ENCODE data around the gene OAT.

OAT gene

GRCh38 chr10:124420254-124420653 is 1.5 kb upstream of the OAT start:
- no peak overlapping the region for H3K9ac ChIP-seq (ENCODE audit: low read depth, low read length, poor library complexity)
- H3K27me3 ChIP-seq (ENCODE audit: control insufficient read depth in 3 of 3, insufficient read depth in 3 of 3, low read depth in 1 of 3, low read length in 3 of 3): peaks cover 0 to 48% (median 12%) of the 10 kb centered on the region in 3 experiments
- H3K4ac ChIP-seq (ENCODE audit: low read length): no peak overlapping the region
- H3K36me3 ChIP-seq (replicated peaks in 1 of 2; ENCODE audit: control insufficient read depth in 2 of 2, insufficient read depth in 2 of 2, low read length in 2 of 2): no peaks in the 10 kb centered on the region
- H3K9me3 ChIP-seq (replicated peaks in 1 of 2; ENCODE audit: control insufficient read depth in 2 of 2, insufficient read depth in 1 of 2, low read depth in 1 of 2, low read length in 2 of 2): no peaks in the 10 kb centered on the region
- H2BK5ac ChIP-seq (ENCODE audit: low read length): no peak overlapping the region
- WGBS, 2 donors (ENCODE audit: extremely low coverage in 2 of 2, insufficient read length in 2 of 2, insufficient replicate concordance in 1 of 2): no CpG with 5 or more reads among the region's 1 CpG
- H2AK5ac ChIP-seq (ENCODE audit: low read depth, low read length): peak overlapping the region; percentile 36
- no peak for DNase-seq (ENCODE audit: low spot score)
- H3K4me3 ChIP-seq (ENCODE audit: low read length in 2 of 2): no peak overlapping the region
- no peak overlapping the region for H4K91ac ChIP-seq (ENCODE audit: low read depth, low read length, poor library complexity)
- no peak overlapping the region for H3K18ac ChIP-seq (ENCODE audit: low read length)
- H2AFZ ChIP-seq (ENCODE audit: low read length): no peak overlapping the region
- no peak overlapping the region for H3K23ac ChIP-seq (ENCODE audit: low read depth, low read length, poor library complexity)
- H3K4me2 ChIP-seq (ENCODE audit: insufficient read depth, low read length, poor library complexity, severe bottlenecking): no peak overlapping the region
- no peak overlapping the region for H2BK12ac ChIP-seq (ENCODE audit: low read length)
- no peak overlapping the region for H2BK15ac ChIP-seq (ENCODE audit: low read length)
- no peak overlapping the region for H2BK120ac ChIP-seq (ENCODE audit: low read depth, low read length)
- H3K14ac ChIP-seq (ENCODE audit: low read length): no peak overlapping the region
- no peak overlapping the region for H3K27ac ChIP-seq (replicated peaks; ENCODE audit: low read length)
- H4K8ac ChIP-seq (ENCODE audit: low read depth, low read length): no peak overlapping the region
- H3K79me1 ChIP-seq (ENCODE audit: low read depth, low read length): no peaks in the 10 kb centered on the region
- peaks cover 3 to 6% of the 10 kb centered on the region in 2 donors for H3K4me1 ChIP-seq (ENCODE audit: control insufficient read depth in 2 of 2, insufficient read depth in 1 of 2, low read depth in 1 of 2, low read length in 2 of 2)

- Histone ChIP-seq H2BK15ac (ENCODE audit: low read length) (no peak overlapping the region), H3K4me3 (ENCODE audit: low read length in 2 of 2) (no peak overlapping the region), H2BK12ac (ENCODE audit: low read length) (peak overlapping the region; percentile 16), H2AFZ (ENCODE audit: low read length) (peak overlapping the region; percentile 97), H2AK5ac (ENCODE audit: low read depth, low read length) (no peak overlapping the region), H3K79me1 (ENCODE audit: low read depth, low read length) (no peaks in the 10 kb centered on the region), H3K14ac (ENCODE audit: low read length) (peak overlapping the region; percentile 12), H2BK5ac (ENCODE audit: low read length) (no peak overlapping the region), H3K18ac (ENCODE audit: low read length) (no peak overlapping the region), H3K27me3 (ENCODE audit: control insufficient read depth in 3 of 3, insufficient read depth in 3 of 3, low read depth in 1 of 3, low read length in 3 of 3) (peaks cover 0 to 48% (median 12%) of the 10 kb centered on the region in 3 experiments), H3K4ac (ENCODE audit: low read length) (no peak overlapping the region), H2BK120ac (ENCODE audit: low read depth, low read length) (no peak overlapping the region), H3K27ac (replicated peaks; ENCODE audit: low read length) (no peak overlapping the region), H3K23ac (ENCODE audit: low read depth, low read length, poor library complexity) (no peak overlapping the region), H3K36me3 (replicated peaks in 1 of 2; ENCODE audit: control insufficient read depth in 2 of 2, insufficient read depth in 2 of 2, low read length in 2 of 2) (no peaks in the 10 kb centered on the region), H3K9me3 (replicated peaks in 1 of 2; ENCODE audit: control insufficient read depth in 2 of 2, insufficient read depth in 1 of 2, low read depth in 1 of 2, low read length in 2 of 2) (no peaks in the 10 kb centered on the region), H3K9ac (ENCODE audit: low read depth, low read length, poor library complexity) (no peak overlapping the region), H3K4me1 (ENCODE audit: control insufficient read depth in 2 of 2, insufficient read depth in 1 of 2, low read depth in 1 of 2, low read length in 2 of 2) (peaks cover 3 to 6% of the 10 kb centered on the region in 2 donors), H4K8ac (ENCODE audit: low read depth, low read length) (no peak overlapping the region), H3K4me2 (ENCODE audit: insufficient read depth, low read length, poor library complexity, severe bottlenecking) (no peak overlapping the region), H4K91ac (ENCODE audit: low read depth, low read length, poor library complexity) (no peak overlapping the region)
- WGBS, 2 donors (ENCODE audit: extremely low coverage in 2 of 2, insufficient read length in 2 of 2, insufficient replicate concordance in 1 of 2): no CpG with 5 or more reads among the region's 10 CpGs
- no peak for DNase-seq (ENCODE audit: low spot score)
Observed at GRCh38 chr10:124419635-124420034, 912 bp upstream of the OAT start.

GRCh38 chr10:124417895-124418725 is 613 bp downstream of the OAT start:
- H4K8ac ChIP-seq (ENCODE audit: low read depth, low read length): no peak overlapping the region
- H3K23ac ChIP-seq (ENCODE audit: low read depth, low read length, poor library complexity): peak overlapping the region; percentile 99
- H3K36me3 ChIP-seq (replicated peaks in 1 of 2; ENCODE audit: control insufficient read depth in 2 of 2, insufficient read depth in 2 of 2, low read length in 2 of 2): no peaks in the 10 kb centered on the region
- peaks cover 0 to 38% (median 12%) of the 10 kb centered on the region in 3 experiments for H3K27me3 ChIP-seq (ENCODE audit: control insufficient read depth in 3 of 3, insufficient read depth in 3 of 3, low read depth in 1 of 3, low read length in 3 of 3)
- H2BK15ac ChIP-seq (ENCODE audit: low read length): no peak overlapping the region
- H2AK5ac ChIP-seq (ENCODE audit: low read depth, low read length): no peak overlapping the region
- H3K9me3 ChIP-seq (replicated peaks in 1 of 2; ENCODE audit: control insufficient read depth in 2 of 2, insufficient read depth in 1 of 2, low read depth in 1 of 2, low read length in 2 of 2): no peaks in the 10 kb centered on the region
- H3K9ac ChIP-seq (ENCODE audit: low read depth, low read length, poor library complexity): peak overlapping the region; percentile 80
- H3K4me2 ChIP-seq (ENCODE audit: insufficient read depth, low read length, poor library complexity, severe bottlenecking): peak overlapping the region; percentile 90
- H3K18ac ChIP-seq (ENCODE audit: low read length): peak overlapping the region; percentile 73
- no CpG with 5 or more reads among the region's 64 CpGs for WGBS, 2 donors (ENCODE audit: extremely low coverage in 2 of 2, insufficient read length in 2 of 2, insufficient replicate concordance in 1 of 2)
- H3K4me3 ChIP-seq (ENCODE audit: low read length in 2 of 2): peak overlapping the region; percentile 74 to 95
- H3K14ac ChIP-seq (ENCODE audit: low read length): peak overlapping the region; percentile 49
- peaks cover 3 to 6% of the 10 kb centered on the region in 2 donors for H3K4me1 ChIP-seq (ENCODE audit: control insufficient read depth in 2 of 2, insufficient read depth in 1 of 2, low read depth in 1 of 2, low read length in 2 of 2)
- no peak overlapping the region for H2BK12ac ChIP-seq (ENCODE audit: low read length)
- no peaks in the 10 kb centered on the region for H3K79me1 ChIP-seq (ENCODE audit: low read depth, low read length)
- peak overlapping the region; percentile 59 for H2BK5ac ChIP-seq (ENCODE audit: low read length)
- DNase-seq (ENCODE audit: low spot score): peak; percentile 56
- no peak overlapping the region for H3K27ac ChIP-seq (replicated peaks; ENCODE audit: low read length)
- peak overlapping the region; percentile 97 for H2AFZ ChIP-seq (ENCODE audit: low read length)
- H3K4ac ChIP-seq (ENCODE audit: low read length): no peak overlapping the region
- H4K91ac ChIP-seq (ENCODE audit: low read depth, low read length, poor library complexity): no peak overlapping the region
- H2BK120ac ChIP-seq (ENCODE audit: low read depth, low read length): no peak overlapping the region

- Histone ChIP-seq H2BK12ac (ENCODE audit: low read length) (no peak overlapping the region), H2AFZ (ENCODE audit: low read length) (no peak overlapping the region), H3K36me3 (replicated peaks in 1 of 2; ENCODE audit: control insufficient read depth in 2 of 2, insufficient read depth in 2 of 2, low read length in 2 of 2) (no peaks in the 10 kb centered on the region), H3K14ac (ENCODE audit: low read length) (no peak overlapping the region), H4K8ac (ENCODE audit: low read depth, low read length) (no peak overlapping the region), H3K27ac (replicated peaks; ENCODE audit: low read length) (no peak overlapping the region), H3K4me2 (ENCODE audit: insufficient read depth, low read length, poor library complexity, severe bottlenecking) (no peak overlapping the region), H3K9ac (ENCODE audit: low read depth, low read length, poor library complexity) (no peak overlapping the region), H2BK5ac (ENCODE audit: low read length) (no peak overlapping the region), H3K79me1 (ENCODE audit: low read depth, low read length) (no peaks in the 10 kb centered on the region), H3K4me3 (ENCODE audit: low read length in 2 of 2) (no peak overlapping the region), H2BK15ac (ENCODE audit: low read length) (no peak overlapping the region), H4K91ac (ENCODE audit: low read depth, low read length, poor library complexity) (no peak overlapping the region), H3K9me3 (replicated peaks in 1 of 2; ENCODE audit: control insufficient read depth in 2 of 2, insufficient read depth in 1 of 2, low read depth in 1 of 2, low read length in 2 of 2) (no peaks in the 10 kb centered on the region), H3K23ac (ENCODE audit: low read depth, low read length, poor library complexity) (no peak overlapping the region), H3K27me3 (ENCODE audit: control insufficient read depth in 3 of 3, insufficient read depth in 3 of 3, low read depth in 1 of 3, low read length in 3 of 3) (peaks cover 0 to 25% (median 12%) of the 10 kb centered on the region in 3 experiments), H3K18ac (ENCODE audit: low read length) (no peak overlapping the region), H3K4me1 (ENCODE audit: control insufficient read depth in 2 of 2, insufficient read depth in 1 of 2, low read depth in 1 of 2, low read length in 2 of 2) (peaks cover 3 to 6% of the 10 kb centered on the region in 2 donors), H3K4ac (ENCODE audit: low read length) (no peak overlapping the region), H2BK120ac (ENCODE audit: low read depth, low read length) (no peak overlapping the region), H2AK5ac (ENCODE audit: low read depth, low read length) (no peak overlapping the region)
- no peak for DNase-seq (ENCODE audit: low spot score)
- WGBS, 2 donors (ENCODE audit: extremely low coverage in 2 of 2, insufficient read length in 2 of 2, insufficient replicate concordance in 1 of 2): no CpG with 5 or more reads among the region's 6 CpGs
Observed at GRCh38 chr10:124416733-124417132, 2.0 kb downstream of the OAT start.
